ENCODE measurements around the gene ANXA3. TPM values are rescaled to one million over a fixed set of nuclear protein-coding genes. Genes with fewer than 3 reads are reported as not detected.

ANXA3 gene
- total RNA-seq, 1 experiment from 2014 or later: 12.0 TPM

- TF ChIP-seq ERG (CRISPR knock-in tag; IDR thresholded peaks at IDR 0.05): no peak
These were observed 87.0 kb downstream of the ANXA3 start (continued) for GRCh38 chr4:78638337-78639172.

DNA sequence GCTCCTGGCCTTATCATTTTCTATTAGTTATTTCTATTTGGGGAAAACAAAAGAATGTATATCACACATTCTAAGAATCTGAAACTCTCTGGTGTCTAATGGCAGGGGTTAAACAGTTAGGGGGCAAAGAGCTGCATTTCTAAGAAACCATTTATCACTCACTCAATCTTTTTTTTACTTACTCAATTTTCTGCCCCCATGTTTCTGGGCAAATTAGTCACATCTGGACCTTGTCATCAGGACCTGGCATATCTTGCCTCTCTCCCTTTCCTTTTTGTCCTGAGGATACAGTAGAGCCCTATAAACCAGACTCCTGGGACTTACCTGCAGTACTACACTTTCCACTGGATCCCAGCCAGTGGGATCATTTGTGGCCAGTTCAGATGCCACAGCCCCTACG, 89.1 kb downstream of the ANXA3 start:
- CTCF ChIA-PET: no interaction called here

GRCh38 chr4:78642934-78643333, 91.4 kb downstream of the ANXA3 start:
- Mint-ChIP-seq H3K4me3 (no peak overlapping the region), H3K27ac (no peak overlapping the region)
- CTCF ChIA-PET: no interaction called here
- TF ChIP-seq NR3C1 (CRISPR knock-in tag; conservative IDR thresholded peaks at IDR 0.05; ENCODE audit: low read depth) (no peak), ZNF232 (CRISPR knock-in tag; IDR thresholded peaks at IDR 0.05) (no peak), OVOL2 (CRISPR knock-in tag; IDR thresholded peaks at IDR 0.05; ENCODE audit: borderline replicate concordance) (no peak), GTF2I (CRISPR knock-in tag; conservative IDR thresholded peaks at IDR 0.05) (no peak), NR1H2 (CRISPR knock-in tag; IDR thresholded peaks at IDR 0.05) (no peak), ZNF396 (CRISPR knock-in tag; IDR thresholded peaks at IDR 0.05; ENCODE audit: borderline replicate concordance) (no peak), NR2C2 (CRISPR knock-in tag; IDR thresholded peaks at IDR 0.05) (no peak)
- TF ChIP-seq, protein P1, sequence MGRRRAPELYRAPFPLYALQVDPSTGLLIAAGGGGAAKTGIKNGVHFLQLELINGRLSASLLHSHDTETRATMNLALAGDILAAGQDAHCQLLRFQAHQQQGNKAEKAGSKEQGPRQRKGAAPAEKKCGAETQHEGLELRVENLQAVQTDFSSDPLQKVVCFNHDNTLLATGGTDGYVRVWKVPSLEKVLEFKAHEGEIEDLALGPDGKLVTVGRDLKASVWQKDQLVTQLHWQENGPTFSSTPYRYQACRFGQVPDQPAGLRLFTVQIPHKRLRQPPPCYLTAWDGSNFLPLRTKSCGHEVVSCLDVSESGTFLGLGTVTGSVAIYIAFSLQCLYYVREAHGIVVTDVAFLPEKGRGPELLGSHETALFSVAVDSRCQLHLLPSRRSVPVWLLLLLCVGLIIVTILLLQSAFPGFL (CRISPR knock-in tag; IDR thresholded peaks at IDR 0.05; ENCODE audit: borderline replicate concordance): no peak

More for the DNA sequence above, 89.1 kb downstream of the ANXA3 start:
- H3K4me1 Mint-ChIP-seq: peaks cover under 1% of the 10 kb centered on the region; the same call in 1 of the 2 replicates
- H3K4me3 Mint-ChIP-seq: no peak overlapping the region
- POLR2A ChIA-PET: no interaction called here
- ATAC-seq (no peak), DNase-seq (ENCODE audit: low spot score) (no peak)
- no peak overlapping the region for H3K27ac Mint-ChIP-seq
- TF ChIP-seq ATF6 (CRISPR knock-in tag; IDR thresholded peaks at IDR 0.05): no peak
- TF ChIP-seq NR2C2 (CRISPR knock-in tag; IDR thresholded peaks at IDR 0.05): no peak
- TF ChIP-seq ARID4B (CRISPR knock-in tag; IDR thresholded peaks at IDR 0.05; ENCODE audit: borderline replicate concordance): no peak
- TF ChIP-seq IRF2 (CRISPR knock-in tag; IDR thresholded peaks at IDR 0.05; ENCODE audit: borderline replicate concordance, low read depth): no peak
- no peak for TF ChIP-seq TEAD4 (CRISPR knock-in tag; IDR thresholded peaks at IDR 0.05)
- TF ChIP-seq MXD4 (CRISPR knock-in tag; IDR thresholded peaks at IDR 0.05; ENCODE audit: borderline replicate concordance): no peak
- TF ChIP-seq GTF2I (CRISPR knock-in tag; conservative IDR thresholded peaks at IDR 0.05): no peak
- TF ChIP-seq TP53 (CRISPR knock-in tag; IDR thresholded peaks at IDR 0.05): no peak
- TF ChIP-seq SMAD4 (CRISPR knock-in tag; IDR thresholded peaks at IDR 0.05): no peak
- TF ChIP-seq NFYB (CRISPR knock-in tag; conservative IDR thresholded peaks at IDR 0.05; ENCODE audit: low read depth): no peak
- no peak for TF ChIP-seq SMAD3 (CRISPR knock-in tag; IDR thresholded peaks at IDR 0.05; ENCODE audit: borderline replicate concordance)
- no peaks in the 10 kb centered on the region for H3K27me3 Mint-ChIP-seq (ENCODE audit: low read depth)
- no peaks in the 10 kb centered on the region for H3K9me3 Mint-ChIP-seq
- H3K36me3 Mint-ChIP-seq: no peaks in the 10 kb centered on the region

More at GRCh38 chr4:78642934-78643333, 91.4 kb downstream of the ANXA3 start:
- no peaks in the 10 kb centered on the region for H3K36me3 Mint-ChIP-seq
- H3K4me1 Mint-ChIP-seq: peaks cover 9% of the 10 kb centered on the region
- POLR2A ChIA-PET: interaction anchor here (0.6 kb wide), 1 partner anchor 229 kb away, joined by 3 read pairs; no protein-coding TSS in a partner anchor
- ATAC-seq (no peak), DNase-seq (ENCODE audit: low spot score) (no peak)
- H3K27me3 Mint-ChIP-seq (ENCODE audit: low read depth): no peaks in the 10 kb centered on the region
- no peaks in the 10 kb centered on the region for H3K9me3 Mint-ChIP-seq
